Measurements from ENCODE around the gene PPIL1. TPM values are rescaled to one million over a fixed set of nuclear protein-coding genes. Genes with fewer than 3 reads are reported as not detected.

Gene PPIL1
- 39.3 to 51.6 TPM (median 43.4 TPM) in 5 replicates for total RNA-seq (2022; extraction: Qiagen RNA extraction; ENCODE audit: low read depth)

GRCh38 chr6:36874443-36875249 lies at the start of gene PPIL1:
Gene PPIL1 (minus strand): TSS chr6:36874803. CDS start chr6:36874772, 31 bp downstream.

GRCh38 chr6:36885461-36886401 lies 11.1 kb upstream of the PPIL1 start, which contains the start of gene C6orf89:
Gene C6orf89 (plus strand): TSS chr6:36885952. CDS start chr6:36899445, 13,493 bp downstream.

DNA sequence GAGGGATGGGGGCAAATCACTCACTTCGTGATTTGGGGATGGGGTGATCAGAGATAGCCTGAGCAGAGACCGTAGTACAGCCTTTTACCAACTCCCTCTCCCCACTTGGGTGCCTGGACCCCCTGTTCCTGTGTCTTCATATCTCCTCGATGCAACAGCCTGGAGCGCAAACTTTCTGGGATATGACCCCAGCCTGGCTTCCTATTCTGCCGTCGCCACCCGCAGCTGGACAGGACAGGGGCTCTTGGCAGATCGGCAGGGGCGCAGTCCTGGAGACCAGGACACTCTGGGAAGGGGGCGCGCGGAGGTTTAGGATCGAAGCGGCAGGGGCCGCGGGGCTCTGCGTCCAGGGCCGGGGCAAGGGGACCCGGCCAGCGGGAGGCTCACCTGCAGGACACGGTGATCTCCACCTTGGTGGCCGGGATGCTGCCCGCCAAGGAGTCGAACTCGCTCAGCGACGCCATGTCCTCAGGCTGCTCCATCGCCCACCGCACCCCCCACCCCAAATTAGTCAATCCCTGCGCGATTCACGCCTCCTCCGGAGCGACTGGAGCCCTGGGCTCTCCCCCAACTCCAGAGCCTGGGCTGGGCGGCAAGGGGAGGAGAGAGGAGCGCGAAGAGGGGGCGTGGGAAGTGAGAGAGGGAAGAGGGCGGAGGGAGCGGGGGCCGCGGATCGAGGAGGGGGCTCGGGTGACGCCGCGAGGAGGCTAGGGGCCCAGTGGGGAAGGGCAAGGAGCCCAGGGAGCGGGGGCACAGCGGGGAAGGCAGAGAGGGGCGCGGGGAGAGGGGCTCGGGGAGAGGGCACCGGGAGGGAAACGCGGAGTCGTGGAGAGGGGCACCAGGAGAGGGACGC lies 35.5 kb downstream of the PPIL1 start, which contains the start of gene CPNE5:
Gene CPNE5 (minus strand): TSS at position 549 of the 853 bp plus-strand sequence. CDS start 67 bp downstream, at position 482.

Other genes starting within 250 kb of the PPIL1 start
- gene CDKN1A, start 196.1 kb downstream of the PPIL1 start, total RNA-seq (2022; extraction: Qiagen RNA extraction; ENCODE audit: low read depth) = 189 to 281 TPM (median 252 TPM) in 5 replicates
- gene RAB44, start 177.0 kb downstream of the PPIL1 start, total RNA-seq (2022; extraction: Qiagen RNA extraction; ENCODE audit: low read depth) = 0.06 to 0.09 TPM (median 0.07 TPM) in 3 of 5 replicates, not detected in the others
- 0.05 to 0.14 TPM (median 0.11 TPM) in 4 of 5 replicates, not detected in the other for gene CPNE5, start 35.4 kb downstream of the PPIL1 start, total RNA-seq (2022; extraction: Qiagen RNA extraction; ENCODE audit: low read depth)
- 13.1 to 18.6 TPM (median 17.6 TPM) in 5 replicates for gene C6orf89, start 11.1 kb upstream of the PPIL1 start, total RNA-seq (2022; extraction: Qiagen RNA extraction; ENCODE audit: low read depth)
- not detected in 5 replicates for gene PI16, start 79.9 kb upstream of the PPIL1 start, total RNA-seq (2022; extraction: Qiagen RNA extraction; ENCODE audit: low read depth)
- gene MTCH1, start 111.4 kb upstream of the PPIL1 start, total RNA-seq (2022; extraction: Qiagen RNA extraction; ENCODE audit: low read depth) = 98.2 to 139 TPM (median 135 TPM) in 5 replicates
- gene FGD2, start 130.9 kb upstream of the PPIL1 start, total RNA-seq (2022; extraction: Qiagen RNA extraction; ENCODE audit: low read depth) = not detected in 5 replicates